ENCODE data around the gene LAMB1.

The LAMB1 gene

GRCh38 chr7:108016841-108017775 lies 14.1 kb upstream of the LAMB1 start:
- DNase-seq = peak; percentile 70

GRCh38 chr7:108015740-108016139 lies 12.8 kb upstream of the LAMB1 start:
- no peak for DNase-seq

GRCh38 chr7:108014747-108015682 lies 12.1 kb upstream of the LAMB1 start:
- no peak for DNase-seq

GRCh38 chr7:108014215-108014614 lies 11.3 kb upstream of the LAMB1 start:
- DNase-seq = no peak

GRCh38 chr7:108012499-108013430 lies 9.8 kb upstream of the LAMB1 start:
- no peak for DNase-seq

GRCh38 chr7:108010377-108010776 lies 7.4 kb upstream of the LAMB1 start:
- DNase-seq = no peak

- no peak for DNase-seq
These were observed 6.9 kb upstream of the LAMB1 start for GRCh38 chr7:108009873-108010272.

GRCh38 chr7:108008827-108009226 lies 5.9 kb upstream of the LAMB1 start:
- no peak for DNase-seq

GRCh38 chr7:108008240-108008639 lies 5.3 kb upstream of the LAMB1 start:
- no peak for DNase-seq

GRCh38 chr7:108007762-108008161 lies 4.8 kb upstream of the LAMB1 start:
- no peak for DNase-seq

GRCh38 chr7:108007261-108007660 lies 4.3 kb upstream of the LAMB1 start:
- DNase-seq = no peak

GRCh38 chr7:108004220-108005142 lies 1.5 kb upstream of the LAMB1 start:
- no peak for DNase-seq

- no peak for DNase-seq
These were observed 606 bp upstream of the LAMB1 start for GRCh38 chr7:108003599-108003935.

GRCh38 chr7:108001764-108002725 lies 916 bp downstream of the LAMB1 start:
- peak; percentile 41 for DNase-seq

GRCh38 chr7:108000875-108001763 lies 1.8 kb downstream of the LAMB1 start:
- no peak for DNase-seq

- DNase-seq = no peak
These were observed 3.0 kb downstream of the LAMB1 start for GRCh38 chr7:107999779-108000560.

GRCh38 chr7:107998660-107999480 lies 4.1 kb downstream of the LAMB1 start:
- no peak for DNase-seq

Data from COR-L47 (cell line).